ENCODE results near the gene CYP2S1.

GRCh38 chr19:41187884-41188279 lies 5.1 kb upstream of the CYP2S1 start:
- no peak for TF ChIP-seq CTCF (IDR thresholded peaks at IDR 0.05 in 8 of 11, conservative IDR thresholded peaks at IDR 0.05 in 3 of 11)
- no peak for TF ChIP-seq POLR2AphosphoS5 (IDR thresholded peaks at IDR 0.05)
- TF ChIP-seq POLR2A (IDR thresholded peaks at IDR 0.05), result no peak
